GM18870 (cell line): Measurements from ENCODE around the gene C12orf42.

ENCODE experiments used
- ATAC-seq: cut with Tn5 transposase; IDR thresholded peaks from one replicate; pipeline ENCODE4 v1.9.1; 2021; ENCODE audit warnings: moderate library complexity; ENCODE audit not compliant: unreplicated experiment

Gene C12orf42

DNA sequence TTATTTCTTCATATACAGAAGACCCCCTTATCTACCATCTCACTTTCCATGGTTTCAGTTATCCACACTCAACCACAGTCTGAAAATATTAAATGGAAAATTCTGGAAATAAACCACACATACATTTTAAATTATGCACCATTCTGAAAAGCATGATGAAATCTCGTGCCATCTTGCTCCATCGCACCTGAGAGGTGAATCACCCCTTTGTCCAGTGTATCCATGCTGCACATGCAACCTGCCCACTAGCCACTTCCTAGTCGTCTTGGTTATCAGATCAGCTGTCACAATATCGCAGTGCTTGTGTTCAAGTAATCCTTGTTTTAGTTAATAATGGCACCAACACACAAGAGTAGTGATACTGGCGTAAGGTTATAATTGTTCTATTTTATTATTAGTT lies 145.7 kb downstream of the C12orf42 start:
- ATAC-seq = no peak

DNA sequence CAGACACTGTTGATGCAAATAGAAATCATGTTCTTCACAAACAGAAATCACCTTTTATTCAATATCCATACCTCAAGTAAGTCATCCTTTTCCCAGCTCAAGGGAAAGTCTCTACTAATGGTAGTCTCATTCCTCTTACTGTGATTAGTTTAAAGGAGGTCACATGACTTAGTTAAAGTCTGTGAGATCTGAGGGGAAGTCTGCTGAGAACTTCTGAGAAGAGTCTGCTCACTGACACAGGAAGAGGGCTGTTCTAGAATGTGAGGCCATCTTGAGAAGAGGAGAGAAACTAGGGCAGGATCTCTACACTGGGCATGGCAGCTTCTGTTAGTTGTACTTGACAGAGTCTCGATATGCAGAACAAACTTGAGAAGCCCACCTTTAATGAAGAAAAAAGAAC lies 146.8 kb downstream of the C12orf42 start:
- ATAC-seq = no peak

DNA sequence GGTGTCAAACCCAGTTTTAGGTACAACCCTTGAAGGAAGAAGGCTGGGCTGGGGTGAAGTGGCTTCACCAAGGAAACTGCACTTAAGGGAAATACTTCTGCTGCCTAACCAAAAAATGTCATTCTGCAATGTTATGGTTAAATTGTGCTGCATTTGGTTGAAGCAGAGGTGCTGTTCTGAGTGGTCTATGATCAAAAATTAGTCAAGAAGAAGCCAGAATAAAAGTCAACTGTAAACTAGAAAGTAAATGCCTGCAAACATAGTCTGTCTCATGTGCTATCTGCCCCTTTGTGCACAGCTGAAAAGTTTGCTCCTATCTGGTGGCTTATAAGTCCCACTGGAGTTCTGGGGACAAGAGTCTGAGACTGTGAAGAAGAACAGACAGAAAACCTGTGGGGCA lies 158.8 kb downstream of the C12orf42 start:
- ATAC-seq = no peak

DNA sequence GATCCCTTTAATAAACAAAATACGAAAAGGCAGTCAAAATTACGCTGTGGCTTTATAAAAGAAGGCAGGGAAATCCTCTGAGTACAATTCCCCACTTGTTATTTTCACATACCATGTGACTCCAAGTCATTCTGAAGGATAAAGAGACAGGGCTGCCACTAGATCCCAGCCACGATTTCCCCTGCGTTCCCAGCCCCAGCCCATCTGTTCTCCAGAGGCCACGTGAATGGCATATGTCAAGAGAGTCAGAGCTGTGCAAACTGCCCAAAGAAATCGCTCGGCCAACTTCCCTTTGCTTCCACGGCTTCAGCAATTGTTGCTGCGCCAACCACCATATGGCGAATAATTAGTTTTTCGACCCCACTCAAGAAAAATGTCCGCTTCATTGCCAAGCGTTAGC lies 161.3 kb downstream of the C12orf42 start:
- no peak for ATAC-seq

DNA sequence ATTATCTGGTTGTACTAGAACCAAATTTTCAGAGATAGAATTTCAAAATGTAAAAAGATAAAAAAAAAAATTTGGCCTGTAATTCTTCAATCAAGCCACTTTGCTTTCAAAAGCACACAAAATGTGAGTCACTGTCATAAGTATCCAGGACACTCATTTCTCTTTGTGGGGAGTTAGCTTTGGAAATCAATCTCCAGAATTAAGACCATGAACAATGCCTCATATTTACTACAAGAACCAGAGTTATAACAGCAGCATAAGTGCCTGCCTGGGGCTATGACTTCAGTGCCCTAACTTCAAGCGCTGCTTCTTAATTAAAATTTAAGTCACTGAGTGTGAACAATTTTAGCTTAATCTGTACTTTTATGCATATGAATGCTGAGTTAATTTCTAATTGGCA lies 162.1 kb downstream of the C12orf42 start:
- ATAC-seq = no peak

DNA sequence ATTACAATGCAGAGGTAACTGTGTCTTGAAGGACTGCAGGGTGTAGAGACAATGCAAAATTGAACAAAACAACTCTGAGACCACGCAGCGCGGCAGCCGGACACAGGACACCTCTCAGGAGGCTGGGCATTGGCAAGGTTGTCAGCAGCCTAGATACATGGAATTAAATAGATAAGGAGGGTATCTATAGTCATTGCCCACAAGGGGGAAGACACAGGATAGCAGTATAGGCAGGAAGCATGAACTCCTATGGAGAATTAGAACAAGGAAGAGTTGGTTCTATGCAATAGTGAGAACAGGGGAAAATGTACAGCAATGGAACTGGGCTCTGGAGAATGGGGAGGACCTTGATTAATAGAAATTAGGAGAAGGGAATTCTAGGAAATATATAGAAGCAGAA lies 164.1 kb downstream of the C12orf42 start:
- no peak for ATAC-seq

DNA sequence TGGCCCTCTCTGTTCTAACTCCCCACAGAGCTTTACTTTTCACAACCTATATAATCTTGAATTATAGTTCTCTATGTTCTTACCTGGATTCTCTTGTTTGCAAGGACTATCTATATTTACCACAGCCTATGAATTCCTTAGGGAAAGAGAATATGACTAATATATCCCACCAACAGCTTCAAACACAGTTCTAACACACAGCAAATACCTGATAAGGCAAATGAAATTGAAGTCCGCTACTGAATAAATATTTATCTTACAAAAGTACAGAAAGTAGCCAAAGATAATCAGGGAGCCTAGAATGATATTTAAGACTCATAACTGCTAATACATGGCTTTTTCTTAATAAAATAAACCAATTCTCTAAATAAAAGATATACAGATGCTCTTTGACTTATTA lies 165.1 kb downstream of the C12orf42 start:
- ATAC-seq = no peak

DNA sequence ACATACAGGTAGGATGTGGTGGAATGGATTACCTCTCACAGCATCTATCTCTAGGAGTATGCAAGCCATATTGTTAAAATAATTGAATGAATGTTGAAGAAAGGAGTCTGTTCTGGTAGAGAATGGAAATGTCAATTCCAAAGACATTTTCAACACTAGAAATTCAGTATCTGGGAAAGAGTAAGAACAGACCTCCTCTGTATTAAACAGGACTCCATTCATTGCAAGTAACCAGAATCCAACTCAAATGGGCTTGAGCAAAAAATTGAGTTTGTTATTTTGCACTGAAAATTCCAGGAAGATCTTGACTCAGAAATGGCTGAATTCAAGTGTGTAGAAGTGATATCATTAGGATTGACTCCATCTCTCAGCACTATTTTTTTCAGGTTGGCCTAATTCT lies 168.1 kb downstream of the C12orf42 start:
- no peak for ATAC-seq

DNA sequence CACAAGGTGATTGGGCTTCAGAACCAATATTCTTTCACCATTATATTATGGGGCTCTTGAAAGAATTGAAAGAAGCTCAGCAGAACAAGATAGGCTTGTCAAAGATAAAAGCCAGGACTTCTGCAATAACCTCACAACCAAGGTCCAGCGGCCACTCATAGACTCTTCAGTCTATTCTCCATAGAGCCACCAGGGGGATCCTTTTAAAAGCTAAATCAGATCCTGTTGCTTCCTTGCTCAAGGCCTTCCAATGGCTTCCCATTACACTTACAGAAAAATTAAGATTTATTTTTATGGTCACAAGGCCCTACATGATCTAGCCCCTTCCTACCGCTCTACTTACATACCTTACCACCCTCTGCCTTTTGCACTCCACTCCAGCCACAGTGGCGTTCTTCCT lies 169.6 kb downstream of the C12orf42 start:
- ATAC-seq = no peak

DNA sequence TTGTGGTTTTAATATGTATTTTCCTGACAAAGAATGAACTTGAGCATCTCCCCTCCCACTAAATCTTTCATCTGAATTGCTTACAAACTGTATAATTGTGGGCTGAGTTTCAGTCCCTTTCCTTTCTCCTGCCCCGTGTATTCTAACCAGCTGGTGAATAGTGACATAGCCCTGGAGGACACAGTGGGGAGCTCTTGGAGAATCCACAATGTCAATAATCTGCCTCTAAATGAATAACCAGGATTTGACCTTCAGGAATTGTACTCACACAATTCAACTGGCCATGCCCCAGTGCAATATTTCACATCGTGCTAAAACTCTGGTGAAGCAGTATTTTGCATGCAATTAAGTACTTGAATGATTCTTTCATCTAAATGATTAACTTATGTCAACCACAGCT lies 177.2 kb downstream of the C12orf42 start:
- no peak for ATAC-seq

DNA sequence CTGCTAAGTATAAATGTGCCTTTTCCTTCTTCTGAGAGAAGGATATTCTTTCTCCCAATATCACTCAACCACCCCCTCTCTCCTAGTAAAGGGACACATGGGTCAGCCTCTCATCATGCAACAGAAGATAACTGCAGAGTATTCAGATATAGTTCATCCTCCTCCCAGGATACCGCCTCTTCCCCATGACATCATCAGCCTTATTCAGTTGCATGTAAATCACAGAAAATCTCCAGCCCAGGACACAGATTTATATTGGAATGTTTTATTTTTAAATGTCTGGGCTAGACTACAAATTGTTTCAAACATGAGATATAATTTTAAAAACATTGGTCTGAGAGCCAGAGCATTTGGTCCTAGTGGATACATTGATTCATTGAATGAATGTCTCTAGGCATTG lies 178.5 kb downstream of the C12orf42 start:
- ATAC-seq = no peak

DNA sequence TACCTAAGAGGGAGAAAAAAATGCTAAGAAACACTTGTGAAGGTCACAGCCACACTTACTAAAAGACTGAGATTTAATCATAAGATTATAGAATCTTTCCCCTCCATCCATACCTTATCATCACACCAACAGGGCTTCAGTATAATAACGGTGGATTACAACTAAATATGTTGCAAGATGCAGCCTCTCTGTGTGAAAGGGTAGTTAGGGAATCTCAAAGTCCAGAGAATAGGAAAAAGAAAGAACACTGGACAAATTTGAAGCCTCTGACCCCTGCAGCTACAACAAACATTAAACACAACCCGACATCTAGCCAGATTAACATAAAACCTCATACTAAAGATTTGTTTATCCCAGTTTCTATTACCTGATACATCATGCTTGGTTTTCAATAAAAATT lies 181.0 kb downstream of the C12orf42 start:
- ATAC-seq = no peak

DNA sequence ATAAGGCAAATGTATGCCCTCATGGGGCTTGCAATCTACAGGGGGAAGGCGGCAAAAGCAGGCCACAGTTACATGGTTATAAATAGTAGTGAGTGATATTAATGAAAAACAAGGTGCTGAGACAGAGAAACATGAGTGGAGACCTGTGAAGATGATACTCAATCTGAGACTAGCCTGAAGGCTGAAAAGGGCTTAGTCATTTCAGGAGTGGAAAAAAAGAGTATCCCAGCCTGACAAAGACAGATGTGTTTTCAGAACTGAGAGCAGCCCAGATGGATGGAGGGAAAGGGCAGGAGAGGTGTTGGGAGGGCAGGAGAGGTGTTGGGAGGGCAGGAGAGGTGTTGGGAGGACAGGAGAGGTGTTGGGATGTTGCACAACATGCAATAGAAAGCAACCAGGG lies 181.9 kb downstream of the C12orf42 start:
- ATAC-seq = no peak

DNA sequence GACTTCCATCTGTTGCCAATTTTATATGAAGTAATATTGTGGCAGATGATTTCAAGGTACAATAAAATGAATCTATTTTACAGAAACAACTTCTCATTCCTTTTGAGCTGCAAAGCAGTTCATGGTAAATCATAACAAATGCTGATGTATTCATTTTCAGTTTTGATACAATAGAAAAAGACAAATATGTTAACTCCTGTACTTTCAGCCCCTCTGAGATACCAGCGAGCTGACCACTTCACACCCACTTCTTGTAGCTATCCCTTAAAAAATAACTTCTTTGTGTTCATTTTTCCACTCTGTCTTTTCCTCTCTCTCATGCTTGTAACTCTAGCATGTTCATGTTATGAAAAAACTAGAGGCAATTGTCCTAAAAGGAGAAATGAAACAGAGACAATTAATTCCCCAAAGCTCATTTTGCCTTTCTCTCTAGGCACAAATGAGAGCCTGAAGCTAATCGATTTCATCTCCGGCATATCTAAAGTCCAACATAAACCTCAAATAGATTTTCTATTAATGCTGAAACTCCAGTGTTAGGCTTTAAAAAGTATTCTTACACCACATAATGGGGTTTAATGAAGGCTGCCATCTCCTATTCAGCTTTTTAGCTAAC lies 182.9 kb downstream of the C12orf42 start:
- ATAC-seq = no peak

DNA sequence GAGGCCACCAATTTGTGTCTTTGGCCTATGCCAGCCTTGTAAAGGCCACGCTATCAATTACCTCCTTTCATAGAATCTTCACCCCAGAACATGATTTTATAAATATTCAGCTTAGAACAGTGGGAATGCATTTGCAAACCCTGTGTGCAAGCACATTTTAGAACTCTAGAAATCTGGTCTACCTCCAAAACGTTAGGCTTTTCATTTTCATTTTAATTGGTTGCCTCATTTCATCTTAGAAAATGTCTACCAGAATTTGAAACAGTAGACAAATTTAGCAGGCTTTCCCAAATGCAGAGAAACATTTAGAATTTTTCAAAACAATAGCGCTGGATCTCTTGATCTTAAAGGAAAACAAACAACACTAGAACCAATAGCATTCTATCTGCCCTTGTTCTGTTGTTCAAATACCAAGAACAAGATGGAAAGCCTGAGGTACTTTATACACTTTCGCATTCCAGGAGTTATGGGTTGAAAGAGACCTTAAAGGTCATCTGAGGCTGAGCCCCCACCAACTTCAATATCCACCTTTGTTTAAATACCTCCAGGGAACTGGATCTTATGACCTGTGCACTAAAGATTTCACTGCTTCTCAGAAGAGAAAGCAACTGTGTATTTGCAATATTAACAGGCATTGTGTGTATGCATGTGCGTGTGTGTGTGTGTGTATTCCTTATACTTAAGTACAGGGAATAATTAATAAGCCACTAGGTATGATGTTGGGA lies 185.1 kb downstream of the C12orf42 start:
- ATAC-seq = no peak

DNA sequence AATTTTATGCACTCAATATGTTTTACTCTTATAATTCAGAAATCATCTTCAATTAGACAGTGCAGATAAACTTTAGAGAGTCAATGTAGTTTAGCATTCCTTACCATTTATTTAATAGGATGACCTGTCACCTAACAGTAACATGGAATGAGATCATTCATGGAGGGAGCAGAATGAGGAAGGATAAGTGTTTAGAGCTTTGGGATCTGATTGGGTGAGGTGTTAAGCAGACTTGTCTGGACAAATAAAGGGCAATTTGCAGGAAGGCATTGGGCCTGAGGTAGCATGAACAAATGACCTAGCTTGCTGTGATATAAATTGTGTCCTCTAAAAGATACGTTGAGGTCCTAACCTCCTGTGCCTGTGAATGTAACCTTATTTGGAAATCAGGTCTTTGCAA lies 187.4 kb downstream of the C12orf42 start:
- no peak for ATAC-seq

DNA sequence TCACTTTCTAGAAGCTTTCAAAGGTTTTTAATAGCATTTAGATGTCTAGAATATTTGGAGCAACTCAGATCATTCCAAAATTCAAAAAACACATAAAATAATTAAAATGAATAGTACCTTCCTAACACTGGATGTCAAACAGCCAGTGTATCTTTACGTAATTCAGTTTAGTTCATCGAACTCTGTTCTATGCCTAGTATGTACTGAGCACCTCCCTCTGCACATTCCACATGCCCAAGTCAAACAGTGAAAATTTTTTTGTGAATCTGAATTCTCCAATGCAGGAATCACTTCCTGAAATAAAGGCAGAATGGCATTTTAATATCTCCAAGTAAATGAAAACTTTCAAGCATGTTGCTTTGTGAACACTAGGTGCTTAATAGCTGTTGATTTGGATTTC lies 192.3 kb downstream of the C12orf42 start:
- ATAC-seq = no peak

DNA sequence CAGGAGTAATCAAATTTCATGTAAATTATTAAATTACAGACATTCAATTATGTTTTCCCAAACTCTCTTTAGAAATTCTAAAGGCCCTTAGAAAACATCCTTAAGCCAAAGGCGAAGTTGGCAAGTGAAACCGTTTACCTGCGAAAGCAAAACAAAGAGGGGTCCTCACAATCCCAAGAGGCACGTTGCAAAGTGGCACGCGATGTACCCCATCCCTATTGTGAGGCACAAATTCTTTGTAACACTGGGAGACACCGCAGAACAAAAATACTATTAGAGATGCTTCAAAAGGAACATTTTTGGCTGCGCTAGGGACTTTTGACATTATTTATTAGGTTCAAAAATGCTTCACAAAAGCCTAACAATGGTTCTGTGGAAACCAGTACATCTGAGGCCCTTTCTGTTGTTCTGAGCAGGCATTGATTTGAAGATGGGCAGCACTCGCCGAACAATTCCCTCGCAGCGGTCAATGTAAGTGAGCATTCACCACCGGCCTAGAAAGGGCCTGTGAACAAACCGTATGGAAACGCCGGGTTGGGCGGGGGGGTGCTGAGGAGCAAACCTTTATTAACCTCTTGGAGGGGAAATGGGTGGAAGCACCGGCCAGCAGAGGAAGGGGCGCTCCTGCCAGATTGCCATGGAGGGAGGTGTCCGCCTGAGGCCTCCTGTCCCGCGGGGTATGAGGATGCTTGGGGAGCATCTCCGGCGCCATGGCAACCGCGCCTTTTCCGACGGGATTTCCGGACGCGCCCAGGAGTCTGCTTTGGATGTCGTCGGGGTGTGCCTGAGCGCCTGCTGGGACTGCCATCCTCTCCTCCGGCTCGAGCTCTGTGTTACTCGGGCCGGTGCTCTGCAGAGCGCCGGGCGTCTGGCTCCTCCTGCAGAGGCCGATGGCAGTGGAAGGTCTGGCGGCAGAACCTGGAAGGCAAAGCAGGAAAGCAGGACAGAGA lies 193.9 kb downstream of the C12orf42 start:
- no peak for ATAC-seq

DNA sequence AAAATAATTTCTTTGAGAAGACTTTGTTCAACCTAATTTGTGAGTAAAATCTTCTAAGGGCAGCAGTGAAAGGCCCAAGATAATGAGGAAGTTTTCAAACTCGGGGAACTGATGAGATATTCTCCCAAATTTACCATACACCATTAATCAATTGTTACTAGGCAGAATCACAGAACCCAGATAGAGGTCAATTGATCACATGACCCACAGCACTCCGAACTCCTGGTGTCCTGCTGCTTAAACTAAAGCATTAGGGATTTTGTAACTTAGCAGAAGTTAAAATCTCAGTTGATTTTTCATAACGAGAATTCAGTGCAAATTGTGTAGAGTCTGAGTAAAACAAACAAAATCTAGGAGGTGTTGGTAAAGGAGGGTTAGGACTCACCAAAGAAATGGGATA lies 207.8 kb downstream of the C12orf42 start:
- ATAC-seq = no peak

DNA sequence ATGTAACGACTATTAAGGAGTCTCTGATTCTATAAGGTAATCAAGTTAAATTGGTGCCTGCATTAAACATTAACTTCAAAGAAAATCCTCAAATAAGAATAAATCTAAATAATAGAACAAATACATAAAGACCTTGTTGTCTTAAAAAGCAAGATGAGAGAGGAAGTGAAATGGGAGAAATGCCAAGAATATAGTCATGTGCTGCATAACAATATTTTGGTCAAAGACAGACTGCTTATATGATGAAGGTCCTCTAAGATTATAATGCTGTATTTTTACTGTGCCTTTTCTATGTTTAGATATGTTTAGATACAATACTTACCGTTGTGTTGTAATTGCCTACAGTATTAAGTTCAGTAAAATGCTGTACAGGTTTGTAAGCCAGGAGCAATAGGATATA lies 213.6 kb downstream of the C12orf42 start:
- no peak for ATAC-seq

DNA sequence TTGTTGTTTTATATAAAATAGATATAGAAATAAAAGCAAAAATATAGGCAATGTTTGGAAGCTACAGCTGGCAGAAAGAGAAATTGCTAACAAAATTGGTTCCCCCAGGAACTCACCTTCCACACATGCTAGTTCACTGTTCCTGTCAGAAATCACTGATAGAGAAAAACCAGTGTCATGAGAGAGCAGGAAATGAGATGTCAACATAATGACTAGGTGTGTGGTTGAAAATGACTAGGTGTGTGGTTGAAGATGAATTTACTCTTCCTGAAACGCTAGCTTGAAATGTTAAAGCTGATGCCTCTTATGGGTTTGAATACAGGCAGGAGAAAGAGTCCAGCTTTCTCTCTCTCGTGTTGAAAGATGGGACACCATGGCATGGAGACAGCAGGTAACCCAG lies 216.3 kb downstream of the C12orf42 start:
- peak; percentile 95 for ATAC-seq

DNA sequence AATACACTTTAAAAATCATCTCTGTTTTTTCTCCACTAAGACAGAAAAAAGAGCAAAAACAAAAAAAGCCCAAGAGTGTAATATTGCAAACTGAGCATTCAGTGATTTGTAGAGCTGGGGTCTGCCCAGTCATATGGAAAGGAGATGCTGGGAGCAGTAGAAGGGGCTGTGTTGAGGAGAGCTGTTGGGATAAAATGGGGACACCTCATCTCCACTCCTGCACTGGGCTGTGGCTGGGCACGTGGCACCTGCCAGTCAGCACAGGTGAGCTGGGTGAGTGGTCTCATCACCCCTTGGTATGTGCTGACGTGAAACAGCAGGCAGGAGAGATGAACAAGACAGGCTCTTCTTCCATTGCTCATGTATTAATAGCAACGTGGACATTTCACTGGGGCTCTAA lies 217.4 kb downstream of the C12orf42 start:
- ATAC-seq = no peak
